ENCODE data around the gene SLC6A19. TPM values are rescaled to one million over a fixed set of nuclear protein-coding genes. Genes with fewer than 3 reads are reported as not detected.

Gene SLC6A19
- total RNA-seq, 1 experiment from 2014 or later, result not detected

DNA sequence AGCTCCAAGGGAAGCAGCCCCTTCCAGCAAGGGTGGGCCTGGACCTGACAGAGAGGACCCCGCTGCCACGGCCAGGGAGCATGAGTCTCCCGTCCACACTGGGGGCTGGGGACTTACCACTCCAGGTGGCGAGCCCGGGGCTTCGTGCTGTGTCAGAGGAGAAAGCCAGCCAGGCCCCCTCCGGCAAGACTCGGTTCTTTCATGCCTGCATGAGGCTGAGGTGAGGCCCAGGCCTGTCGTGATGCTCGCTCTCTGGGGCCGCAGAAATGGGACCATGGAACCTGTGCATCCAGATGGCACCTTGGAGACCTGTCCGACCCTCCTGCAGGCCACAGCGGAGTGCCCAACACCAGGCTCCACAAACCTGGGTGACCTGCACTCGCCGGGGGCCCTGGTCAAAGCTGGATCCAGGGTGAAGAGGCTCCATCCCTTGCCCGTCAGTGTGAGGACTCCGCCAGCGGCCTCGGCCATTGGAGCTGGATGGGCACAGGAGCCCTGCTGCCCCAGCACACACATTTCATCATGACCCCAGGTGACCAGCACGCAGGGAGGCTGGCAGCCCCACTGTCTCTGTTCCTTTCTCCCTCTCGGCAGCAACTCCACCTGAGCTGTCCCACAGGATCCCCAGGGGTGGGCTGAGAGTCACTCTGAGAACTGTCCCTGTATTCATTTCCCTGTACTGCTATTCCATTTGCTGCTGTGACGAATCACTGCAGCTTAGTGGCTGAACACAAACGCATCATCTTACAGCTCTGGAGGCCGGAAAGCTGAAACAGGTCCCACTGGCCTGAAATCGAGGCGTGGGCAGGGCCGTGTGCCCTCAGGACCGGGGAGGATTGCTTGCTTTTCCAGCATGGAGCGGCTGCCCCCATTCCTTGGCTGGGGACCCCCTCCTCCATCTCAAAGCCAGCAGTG, 48.2 kb downstream of the SLC6A19 start:
- H3K36me3 ChIP-seq, result no peaks in the 10 kb centered on the region
- peaks cover 65% of the 10 kb centered on the region for H3K27me3 ChIP-seq

DNA sequence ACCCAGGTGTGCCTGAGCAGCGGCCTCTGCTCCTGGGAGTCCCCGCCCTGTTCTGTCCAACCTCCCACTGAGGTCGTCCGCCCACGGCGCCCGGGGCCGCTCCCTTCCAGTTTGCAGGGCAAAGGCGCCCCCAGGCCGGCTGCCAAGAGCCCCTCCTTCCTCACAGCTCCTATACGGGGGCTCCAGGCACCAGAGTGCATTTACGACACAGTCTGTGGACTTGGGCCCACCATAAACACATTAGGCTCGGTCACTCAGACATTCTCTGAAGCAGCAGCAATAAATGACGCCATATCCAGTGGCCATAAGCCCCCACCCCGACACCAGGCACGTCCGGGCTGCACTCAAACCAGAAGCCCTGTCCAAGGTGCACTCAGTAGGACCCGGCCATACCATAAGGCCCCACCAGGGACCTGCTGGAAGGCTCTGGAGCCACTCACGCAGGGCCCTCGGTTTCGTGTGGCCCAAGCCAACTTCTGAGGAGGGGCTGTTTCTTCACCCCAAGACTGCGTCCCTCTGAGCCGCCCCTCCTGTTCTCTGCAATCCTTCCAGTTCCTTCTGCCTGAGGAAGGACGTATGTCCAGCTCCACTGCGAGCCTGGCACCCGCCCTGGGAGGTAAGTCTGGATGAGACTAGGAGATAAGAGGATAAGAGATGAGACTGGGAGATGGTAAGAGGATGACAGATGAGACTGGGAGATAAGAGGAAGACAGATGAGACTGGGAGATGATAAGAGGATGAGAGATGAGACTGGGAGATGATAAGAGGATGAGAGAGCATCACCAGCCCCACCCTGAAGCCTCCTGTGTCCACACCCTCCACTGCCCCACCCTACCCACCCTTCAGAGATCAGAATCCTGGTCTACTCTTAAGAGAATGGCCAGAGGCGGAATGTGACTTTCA, 50.5 kb downstream of the SLC6A19 start:
- H3K27me3 ChIP-seq, result peaks cover 42% of the 10 kb centered on the region
- H3K4me3 ChIP-seq, result no peak overlapping the region
- 0 out of 2 replicates have a peak, but pooled peaks cover 2% of the 10 kb centered on the region for H3K9me3 ChIP-seq
- DNase-seq, result no peak
- H3K36me3 ChIP-seq, result no peaks in the 10 kb centered on the region

More for the DNA sequence above, 48.2 kb downstream of the SLC6A19 start:
- no peak for DNase-seq
- H3K4me3 ChIP-seq, result no peak overlapping the region
- H3K9me3 ChIP-seq, result 0 out of 2 replicates have a peak, but pooled peaks cover 2% of the 10 kb centered on the region

DNA sequence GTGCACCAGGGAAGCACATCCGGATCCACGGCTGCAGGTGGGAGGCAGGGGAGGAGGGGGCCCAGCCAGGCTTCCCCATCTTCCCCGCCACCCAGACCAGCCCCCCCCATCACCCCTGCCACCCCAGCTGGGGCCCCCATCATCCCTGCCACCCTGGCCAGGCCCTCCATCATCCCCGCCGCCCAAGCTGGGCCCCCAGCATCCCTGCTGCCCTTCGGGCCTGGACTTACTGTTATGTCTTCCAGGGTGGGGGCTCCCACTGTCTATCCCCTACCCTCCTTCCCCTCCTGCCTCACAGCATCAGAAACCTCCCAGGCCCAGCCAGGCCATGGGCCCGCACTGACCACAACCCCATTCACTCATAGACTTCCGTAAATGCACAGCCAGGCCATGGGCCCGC, 51.3 kb downstream of the SLC6A19 start:
- Histone ChIP-seq H3K36me3 (no peaks in the 10 kb centered on the region), H3K27me3 (peaks cover 34% of the 10 kb centered on the region)
- no peak for DNase-seq

DNA sequence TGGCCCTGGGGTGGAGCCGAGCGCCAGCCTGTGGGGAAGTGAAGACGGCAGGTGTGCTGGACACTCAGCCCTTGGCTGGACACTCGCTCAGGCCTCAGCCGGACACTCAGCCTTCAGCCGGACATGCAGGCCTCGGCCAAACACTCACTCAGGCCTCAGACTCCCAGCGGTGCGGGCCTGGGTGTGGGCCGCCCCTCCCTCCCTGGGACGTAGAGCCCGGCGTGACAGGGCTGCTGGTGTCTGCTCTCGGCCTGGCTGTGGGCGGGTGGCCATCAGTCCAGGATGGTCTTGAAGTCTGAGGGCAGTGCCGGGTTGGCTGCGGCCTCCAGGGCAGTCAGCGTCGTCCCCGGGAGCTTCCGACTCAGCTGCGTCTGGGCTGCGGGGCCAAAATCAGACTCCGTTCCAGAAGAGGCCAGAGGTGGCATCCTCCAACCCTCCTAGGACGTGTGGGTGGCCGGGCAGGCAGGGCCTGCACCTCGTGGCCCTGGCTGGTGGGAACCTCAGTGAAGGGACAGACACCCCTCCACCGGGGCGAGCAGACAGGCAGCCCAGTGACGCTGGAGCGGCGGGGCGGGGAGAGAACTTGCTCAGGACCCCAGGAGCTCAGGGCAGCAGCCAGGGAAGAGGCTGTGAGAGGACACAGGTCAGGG, 52.2 kb downstream of the SLC6A19 start:
- Histone ChIP-seq H3K36me3 (no peaks in the 10 kb centered on the region), H3K27me3 (peaks cover 25% of the 10 kb centered on the region), H3K9me3 (no peaks in the 10 kb centered on the region), H3K4me3 (no peak overlapping the region)
- DNase-seq, result no peak

More for the DNA sequence above, 51.3 kb downstream of the SLC6A19 start:
- Histone ChIP-seq H3K4me3 (no peak overlapping the region), H3K9me3 (no peaks in the 10 kb centered on the region)

DNA sequence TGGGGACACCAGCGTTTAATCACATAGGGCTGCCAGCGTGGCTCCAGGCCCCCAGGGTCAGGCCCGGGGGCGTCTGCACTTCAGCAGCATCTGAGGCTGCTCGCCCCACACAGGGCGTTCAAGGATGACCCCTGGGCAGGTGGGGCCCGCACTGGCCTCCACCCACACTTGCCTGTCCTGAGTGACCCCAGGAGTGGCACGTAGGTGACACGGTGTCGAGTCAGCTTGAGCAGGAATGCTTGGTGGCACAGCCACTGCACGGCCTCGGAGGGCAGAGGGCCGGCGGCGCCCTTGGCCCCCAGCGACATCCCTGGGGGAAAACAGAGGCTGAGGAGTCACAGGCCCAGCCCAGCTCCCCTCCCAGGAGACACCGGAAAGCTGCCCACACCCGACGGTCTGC, 52.8 kb downstream of the SLC6A19 start:
- DNase-seq, result no peak
- Histone ChIP-seq H3K27me3 (peaks cover 19% of the 10 kb centered on the region), H3K36me3 (no peaks in the 10 kb centered on the region), H3K9me3 (no peaks in the 10 kb centered on the region), H3K4me3 (no peak overlapping the region)

DNA sequence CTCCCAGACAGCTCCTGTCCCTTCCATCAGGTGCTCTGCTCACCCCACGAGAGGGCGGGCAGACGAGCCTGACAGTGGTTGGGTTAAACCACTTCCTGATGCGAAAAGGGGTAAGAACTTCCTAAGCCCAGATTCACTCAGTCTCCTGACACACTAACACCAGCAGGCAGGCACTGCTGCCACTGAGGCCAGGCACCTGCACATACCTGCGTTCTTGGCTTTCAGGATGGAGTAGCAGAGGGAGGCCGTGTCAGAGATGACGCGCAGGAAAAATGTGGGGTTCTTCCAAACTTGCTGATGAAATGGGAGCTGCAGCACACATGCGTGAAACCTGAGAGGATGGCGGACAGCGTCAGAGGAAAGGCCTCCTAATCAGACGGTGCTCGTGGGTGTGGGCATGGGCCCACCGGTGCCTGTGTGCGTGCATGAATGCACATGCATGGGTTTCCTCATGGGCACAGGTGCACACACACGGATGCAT, 53.7 kb downstream of the SLC6A19 start:
- no peaks in the 10 kb centered on the region for H3K9me3 ChIP-seq

DNA sequence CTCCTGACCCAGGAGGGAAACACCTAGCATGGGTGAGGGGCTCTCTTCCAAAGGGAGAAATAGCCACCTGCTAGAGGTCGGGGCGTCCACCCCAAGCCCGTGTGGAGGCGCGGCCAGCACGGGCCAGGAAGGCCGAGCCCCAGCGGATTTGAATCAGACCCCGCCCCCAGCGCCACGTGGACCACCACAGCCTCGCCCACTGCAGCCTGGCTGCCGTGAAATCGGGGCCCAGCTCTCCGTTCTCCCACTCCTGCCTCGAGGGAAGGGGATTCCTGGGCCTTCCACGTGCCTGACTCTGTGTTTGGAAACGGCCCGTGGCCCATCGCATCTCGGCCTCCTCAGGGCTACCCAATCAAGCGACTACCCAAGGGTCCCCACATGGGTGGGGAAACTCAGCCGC, 55.4 kb downstream of the SLC6A19 start:
- H3K36me3 ChIP-seq, result no peaks in the 10 kb centered on the region
- H3K9me3 ChIP-seq, result no peaks in the 10 kb centered on the region
- H3K27me3 ChIP-seq, result peaks cover 3% of the 10 kb centered on the region; the same call in 1 of the 2 replicates
- DNase-seq, result no peak
- no peak overlapping the region for H3K4me3 ChIP-seq

More for the DNA sequence above, 53.7 kb downstream of the SLC6A19 start:
- Histone ChIP-seq H3K36me3 (no peaks in the 10 kb centered on the region), H3K4me3 (no peak overlapping the region), H3K27me3 (peaks cover 10% of the 10 kb centered on the region; the same call in 1 of the 2 replicates)
- no peak for DNase-seq

DNA sequence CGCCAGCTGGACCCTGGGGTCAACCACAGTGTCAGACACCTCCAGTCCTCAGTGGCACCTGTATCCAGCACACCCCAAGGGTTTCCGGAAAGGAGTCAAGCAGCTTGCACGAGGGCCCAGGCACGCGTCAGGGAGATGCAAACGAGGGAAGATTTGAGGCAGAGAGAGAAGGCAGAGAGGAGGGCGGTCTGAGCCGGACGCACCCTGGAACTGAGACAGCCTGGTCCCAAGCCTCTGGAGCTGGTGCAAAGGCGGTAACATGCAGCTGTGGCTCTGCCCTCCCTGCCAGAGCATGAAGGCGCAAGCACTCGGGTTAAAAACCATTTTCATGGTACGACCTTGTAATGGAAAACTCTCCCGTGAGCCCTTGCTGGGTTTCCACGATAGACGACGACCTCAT, 56.0 kb downstream of the SLC6A19 start:
- H3K27me3 ChIP-seq, result no peaks in the 10 kb centered on the region; the same call in 1 of the 2 replicates
- no peaks in the 10 kb centered on the region for H3K9me3 ChIP-seq
- DNase-seq, result no peak

DNA sequence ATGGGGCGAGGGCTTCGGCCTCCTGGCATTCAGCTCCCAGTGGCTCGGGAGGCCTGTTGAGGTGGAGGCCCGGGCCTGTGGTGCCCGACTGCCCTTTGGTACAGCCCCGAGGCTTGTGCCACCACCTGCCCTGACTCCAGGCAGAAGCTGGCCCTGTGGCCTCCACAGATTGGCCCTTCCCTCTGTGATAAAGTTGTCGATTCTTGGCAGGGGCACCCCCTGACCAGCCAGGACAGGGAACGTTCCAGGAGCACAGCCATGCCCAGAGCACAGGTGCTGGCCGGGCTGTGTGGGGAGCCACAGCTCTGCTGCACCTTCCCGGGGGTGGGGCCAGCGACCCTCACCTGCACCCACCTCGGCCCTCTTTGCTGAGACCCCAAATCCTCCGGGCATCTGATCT, 56.4 kb downstream of the SLC6A19 start:
- H3K4me3 ChIP-seq, result no peak overlapping the region
- no peaks in the 10 kb centered on the region for H3K9me3 ChIP-seq
- no peak for DNase-seq
- no peaks in the 10 kb centered on the region for H3K36me3 ChIP-seq
- no peaks in the 10 kb centered on the region; the same call in 1 of the 2 replicates for H3K27me3 ChIP-seq

More for the DNA sequence above, 56.0 kb downstream of the SLC6A19 start:
- Histone ChIP-seq H3K36me3 (no peaks in the 10 kb centered on the region), H3K4me3 (no peak overlapping the region)

DNA sequence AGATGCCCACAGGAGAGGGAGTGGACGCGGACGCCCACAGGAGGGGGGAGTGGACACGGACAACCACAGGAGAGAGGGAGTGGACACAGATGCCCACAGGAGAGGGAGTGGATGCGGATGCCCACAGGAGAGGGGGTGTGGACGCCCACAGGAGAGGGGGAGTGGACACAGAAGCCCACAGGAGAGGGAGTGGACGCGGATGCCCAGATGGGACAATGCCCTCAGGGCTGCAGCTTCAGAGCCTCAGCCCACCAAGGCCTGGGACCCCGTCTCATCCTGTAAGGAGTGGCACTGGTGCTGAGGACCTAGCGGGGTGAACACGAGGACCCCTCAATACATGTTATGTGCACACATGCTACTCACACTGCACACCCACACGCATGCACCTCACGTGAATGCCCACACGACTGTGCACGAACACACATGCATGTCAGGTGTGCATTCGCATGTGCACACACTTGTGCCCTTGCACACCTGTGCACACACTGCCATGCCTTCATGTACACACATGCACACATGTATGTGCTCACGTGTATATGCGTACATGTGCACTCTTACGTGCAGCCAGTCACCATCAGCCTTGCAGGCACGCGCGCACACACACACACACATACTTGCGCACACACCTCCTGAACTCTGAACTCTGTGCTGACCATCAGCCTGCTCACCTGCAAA, 58.5 kb downstream of the SLC6A19 start:
- H3K4me3 ChIP-seq, result no peak overlapping the region
- DNase-seq, result no peak
- no peaks in the 10 kb centered on the region; the same call in 1 of the 2 replicates for H3K36me3 ChIP-seq
- no peaks in the 10 kb centered on the region for H3K9me3 ChIP-seq
- no peaks in the 10 kb centered on the region; the same call in 1 of the 2 replicates for H3K27me3 ChIP-seq

DNA sequence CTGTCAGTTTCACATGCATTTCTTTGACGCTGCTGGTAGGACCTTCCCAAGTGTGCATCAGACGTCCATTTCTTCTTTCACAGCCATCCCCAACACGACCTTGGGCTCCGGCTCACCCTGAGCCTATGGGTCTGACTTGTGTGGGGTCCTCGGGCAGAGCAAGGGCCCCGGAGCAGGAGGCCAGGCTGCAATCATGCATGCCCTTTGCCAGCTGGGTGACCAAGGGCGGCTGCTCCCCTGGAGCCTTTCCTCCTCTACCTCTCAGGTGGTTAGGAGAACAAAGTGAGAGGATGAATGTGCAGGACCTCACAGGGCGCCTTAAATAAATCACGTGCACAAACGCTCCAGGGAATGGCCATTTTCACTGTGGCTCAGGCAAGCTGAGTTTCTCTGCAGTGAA, 60.2 kb downstream of the SLC6A19 start:
- no peak for DNase-seq
- H3K9me3 ChIP-seq, result no peaks in the 10 kb centered on the region
- H3K4me3 ChIP-seq, result no peak overlapping the region
- H3K27me3 ChIP-seq, result peaks cover 2% of the 10 kb centered on the region; the same call in 1 of the 2 replicates
- H3K36me3 ChIP-seq, result no peaks in the 10 kb centered on the region; the same call in 1 of the 2 replicates

DNA sequence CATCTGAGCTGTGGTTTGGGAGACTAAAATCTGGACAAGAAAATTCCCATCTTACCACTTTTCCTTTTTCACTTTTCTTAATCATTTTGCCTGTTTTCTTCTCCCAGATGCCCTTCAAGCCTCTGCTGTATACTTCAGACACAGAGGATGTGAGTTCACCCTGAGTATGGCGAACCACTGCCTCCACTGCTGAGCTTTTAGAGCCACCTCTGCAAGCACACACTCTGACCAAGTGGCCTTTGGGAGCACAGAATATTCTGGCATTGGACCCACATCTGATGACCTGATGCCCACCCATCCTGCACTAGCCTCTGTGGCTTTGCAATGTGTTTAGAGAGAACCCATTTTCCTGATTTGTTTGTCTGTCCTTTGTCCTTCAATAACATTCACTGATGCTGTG, 61.0 kb downstream of the SLC6A19 start:
- no peak overlapping the region for H3K4me3 ChIP-seq
- H3K27me3 ChIP-seq, result peaks cover 2% of the 10 kb centered on the region; the same call in 1 of the 2 replicates
- H3K9me3 ChIP-seq, result no peaks in the 10 kb centered on the region
- H3K36me3 ChIP-seq, result no peaks in the 10 kb centered on the region; the same call in 1 of the 2 replicates
- no peak for DNase-seq

DNA sequence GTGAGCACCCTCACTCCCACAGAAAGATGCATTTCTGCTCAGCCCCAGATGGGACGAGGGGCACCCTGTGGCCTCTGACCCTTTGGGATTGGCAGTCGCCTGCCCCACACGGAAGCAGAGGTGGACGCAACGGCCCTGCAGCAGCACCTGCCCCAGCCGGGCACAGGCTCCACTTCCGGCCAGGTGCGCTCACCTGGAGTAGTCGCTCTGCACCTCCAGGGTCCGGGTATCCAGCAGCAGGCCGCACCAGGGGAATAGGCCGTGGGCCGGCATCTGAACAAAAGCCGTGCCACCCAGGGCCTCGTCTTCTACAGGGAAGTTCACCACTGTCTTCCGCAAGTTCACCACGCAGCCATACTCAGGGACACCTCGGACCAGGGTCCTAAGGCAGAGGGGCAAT, 62.8 kb downstream of the SLC6A19 start:
- Histone ChIP-seq H3K4me3 (no peak overlapping the region), H3K36me3 (no peaks in the 10 kb centered on the region; the same call in 1 of the 2 replicates), H3K9me3 (no peaks in the 10 kb centered on the region), H3K27me3 (peaks cover 2% of the 10 kb centered on the region; the same call in 1 of the 2 replicates)
- no peak for DNase-seq

DNA sequence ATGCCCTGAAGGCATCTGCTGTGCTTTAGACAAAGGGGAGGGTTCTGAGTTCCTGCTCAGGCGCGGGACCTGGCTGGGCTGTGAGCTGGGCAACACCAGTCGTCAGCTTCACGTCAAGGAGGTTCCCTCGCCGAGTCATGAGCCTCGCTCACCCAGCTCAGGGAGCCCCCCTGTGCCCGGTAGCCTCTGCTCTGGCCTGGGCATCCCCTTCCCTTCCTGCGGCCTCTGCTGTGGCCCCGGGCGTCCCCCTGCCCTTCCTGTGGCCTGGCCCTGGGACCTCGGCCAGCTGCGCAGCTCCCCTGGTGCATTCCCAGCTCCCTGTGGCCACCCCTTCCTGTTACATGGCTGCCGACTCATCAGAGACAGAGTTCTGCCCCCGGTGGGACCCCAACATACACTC, 63.6 kb downstream of the SLC6A19 start:
- Histone ChIP-seq H3K4me3 (no peak overlapping the region), H3K9me3 (no peaks in the 10 kb centered on the region)

More for the DNA sequence above, 63.6 kb downstream of the SLC6A19 start:
- DNase-seq, result no peak
- no peaks in the 10 kb centered on the region; the same call in 1 of the 2 replicates for H3K36me3 ChIP-seq
- peaks cover 2% of the 10 kb centered on the region; the same call in 1 of the 2 replicates for H3K27me3 ChIP-seq

Measured in MG63 (cell line).